ENCODE measurements around the gene ATOH8.
A peak's percentile ranks its signal among the peaks of the same experiment; 100 is the strongest.
"Not testable (repeated sequence)": the region's sequence is repeated elsewhere in the genome, so short reads cannot be mapped to it uniquely, and the experiment has no call there.

Gene ATOH8

GRCh38 chr2:85711578-85712060, 42.2 kb upstream of the ATOH8 start:
- Histone ChIP-seq H3K27me3 (no peaks in the 10 kb centered on the region), H3K4me1 (peaks cover 0 to 41% (median 15%) of the 10 kb centered on the region in 4 donors), H3K36me3 (no peaks in the 10 kb centered on the region), H3K27ac (peak overlapping the region; percentile 35 to 39), H3K4me3 (no peak overlapping the region), H3K9me3 (no peaks in the 10 kb centered on the region)
- peak in 1 of 2 donors; percentile 65 for DNase-seq
- intact Hi-C loops (cut with DNase I; ENCODE audit: low total_unique reads), result no loop called here
- TF ChIP-seq CTCF (IDR thresholded peaks at IDR 0.05), result no peak

GRCh38 chr2:85712336-85712735, 41.5 kb upstream of the ATOH8 start:
- no peaks in the 10 kb centered on the region for H3K27me3 ChIP-seq

GRCh38 chr2:85712849-85713612, 40.8 kb upstream of the ATOH8 start:
- Histone ChIP-seq H3K36me3 (no peaks in the 10 kb centered on the region), H3K27ac (peak overlapping the region; percentile 44 to 49)
- DNase-seq, result peak; percentile 68 to 88

More at GRCh38 chr2:85712336-85712735, 41.5 kb upstream of the ATOH8 start:
- intact Hi-C loops (cut with DNase I; ENCODE audit: low total_unique reads), result no loop called here
- TF ChIP-seq CTCF (IDR thresholded peaks at IDR 0.05), result no peak
- Histone ChIP-seq H3K9me3 (no peaks in the 10 kb centered on the region), H3K27ac (peak overlapping the region; percentile 44 to 49), H3K36me3 (no peaks in the 10 kb centered on the region), H3K4me3 (no peak overlapping the region), H3K4me1 (peaks cover 0 to 34% (median 11%) of the 10 kb centered on the region in 4 donors)
- DNase-seq, result peak; percentile 48 to 72

GRCh38 chr2:85713836-85714235, 40.0 kb upstream of the ATOH8 start:
- DNase-seq, result peak in 1 of 2 donors; percentile 68
- intact Hi-C loops (cut with DNase I; ENCODE audit: low total_unique reads), result no loop called here
- no peaks in the 10 kb centered on the region for H3K36me3 ChIP-seq
- no peak for TF ChIP-seq CTCF (IDR thresholded peaks at IDR 0.05)
- no peak overlapping the region for H3K4me3 ChIP-seq
- no peaks in the 10 kb centered on the region for H3K9me3 ChIP-seq
- H3K27me3 ChIP-seq, result no peaks in the 10 kb centered on the region
- peaks cover 0 to 32% (median 10%) of the 10 kb centered on the region in 4 donors for H3K4me1 ChIP-seq
- peak overlapping the region; percentile 6 to 49 for H3K27ac ChIP-seq

More at GRCh38 chr2:85712849-85713612, 40.8 kb upstream of the ATOH8 start:
- peaks cover 0 to 32% (median 10%) of the 10 kb centered on the region in 4 donors for H3K4me1 ChIP-seq
- H3K27me3 ChIP-seq, result no peaks in the 10 kb centered on the region
- intact Hi-C loops (cut with DNase I; ENCODE audit: low total_unique reads), result no loop called here
- no peak overlapping the region for H3K4me3 ChIP-seq
- no peak for TF ChIP-seq CTCF (IDR thresholded peaks at IDR 0.05)
- H3K9me3 ChIP-seq, result no peaks in the 10 kb centered on the region

- DNase-seq, result peak in 1 of 2 donors; percentile 49
- H3K4me1 ChIP-seq, result peaks cover 0 to 30% (median 10%) of the 10 kb centered on the region in 4 donors
- H3K9me3 ChIP-seq; H3K27ac ChIP-seq; H3K27me3 ChIP-seq; intact Hi-C loops (cut with DNase I; ENCODE audit: low total_unique reads); H3K4me3 ChIP-seq; H3K36me3 ChIP-seq: not testable (repeated sequence)
Observed at GRCh38 chr2:85714421-85714820, 39.4 kb upstream of the ATOH8 start.

- H3K36me3 ChIP-seq, result no peaks in the 10 kb centered on the region
- no peak overlapping the region for H3K4me3 ChIP-seq
- peaks cover 0 to 25% (median 10%) of the 10 kb centered on the region in 4 donors for H3K4me1 ChIP-seq
- no peak for DNase-seq
- no peaks in the 10 kb centered on the region for H3K27me3 ChIP-seq
- no peaks in the 10 kb centered on the region for H3K9me3 ChIP-seq
- H3K27ac ChIP-seq, result no peak overlapping the region
- intact Hi-C loops (cut with DNase I; ENCODE audit: low total_unique reads), result no loop called here
- TF ChIP-seq CTCF (IDR thresholded peaks at IDR 0.05), result no peak
Observed at GRCh38 chr2:85714841-85715240, 39.0 kb upstream of the ATOH8 start.

Data from tibial artery (tissue), 4 donors.